ENCODE results near the gene KCNJ18. TPM values are rescaled to one million over a fixed set of nuclear protein-coding genes. Genes with fewer than 3 reads are reported as not detected.

The KCNJ18 gene
- total RNA-seq, 1 experiment from 2014 or later, result not detected

DNA sequence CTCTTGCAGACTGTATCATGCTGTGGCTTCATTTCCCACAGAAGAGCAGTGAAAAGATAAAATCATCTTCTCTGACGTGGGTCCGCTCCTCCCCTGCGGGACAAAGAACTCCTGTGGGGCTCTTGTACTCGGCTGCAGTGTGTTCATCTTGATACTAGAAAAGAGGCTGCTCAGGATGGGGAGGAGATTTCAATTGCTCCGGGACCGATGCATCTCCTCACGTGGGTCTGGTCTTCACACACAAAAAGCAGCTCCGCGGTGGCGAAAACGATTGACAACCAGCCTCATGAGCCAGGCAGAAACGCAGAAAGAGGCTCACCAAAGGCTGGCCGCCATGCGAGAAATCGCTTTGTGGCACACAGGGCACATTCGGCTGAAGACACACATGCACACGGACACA, 14.4 kb upstream of the KCNJ18 start:
- POLR2A ChIA-PET, result no interaction called here
- Histone ChIP-seq H3K4me1 (ENCODE audit: control insufficient read depth, insufficient read depth, low read length) (no peaks in the 10 kb centered on the region), H3K4me3 (ENCODE audit: low read depth in 2 of 2, low read length in 2 of 2) (no peak overlapping the region), H3K9me3 (ENCODE audit: control insufficient read depth, insufficient read depth, low read depth, low read length) (no peaks in the 10 kb centered on the region), H3K27ac (ENCODE audit: low read length) (no peak overlapping the region), H3K36me3 (ENCODE audit: control insufficient read depth, insufficient read depth, low read length) (no peaks in the 10 kb centered on the region), H3K27me3 (ENCODE audit: control insufficient read depth, insufficient read depth, low read length) (no peaks in the 10 kb centered on the region)
- intact Hi-C loops (cut with micrococcal nuclease; ENCODE audit: unreplicated experiment) (no loop called here), in situ Hi-C loops (cut with HindIII; ENCODE audit: low pct_unique_long_range_greater_than_20kb, low sequenced_read_pairs) (no loop called here)
- DNase-seq (ENCODE audit: low read depth, low spot score) (no peak), ATAC-seq (no peak)
- CTCF ChIA-PET, result no interaction called here
- BruUV-seq (replicated peaks), result no TSS peak
- TF ChIP-seq TCF7L2 (IDR thresholded peaks at IDR 0.05; ENCODE audit: low read depth, low read length), result no peak
- TF ChIP-seq SIN3A (IDR thresholded peaks at IDR 0.05; ENCODE audit: borderline replicate concordance, insufficient read depth, low read depth, low read length), result no peak
- TF ChIP-seq, protein P1, sequence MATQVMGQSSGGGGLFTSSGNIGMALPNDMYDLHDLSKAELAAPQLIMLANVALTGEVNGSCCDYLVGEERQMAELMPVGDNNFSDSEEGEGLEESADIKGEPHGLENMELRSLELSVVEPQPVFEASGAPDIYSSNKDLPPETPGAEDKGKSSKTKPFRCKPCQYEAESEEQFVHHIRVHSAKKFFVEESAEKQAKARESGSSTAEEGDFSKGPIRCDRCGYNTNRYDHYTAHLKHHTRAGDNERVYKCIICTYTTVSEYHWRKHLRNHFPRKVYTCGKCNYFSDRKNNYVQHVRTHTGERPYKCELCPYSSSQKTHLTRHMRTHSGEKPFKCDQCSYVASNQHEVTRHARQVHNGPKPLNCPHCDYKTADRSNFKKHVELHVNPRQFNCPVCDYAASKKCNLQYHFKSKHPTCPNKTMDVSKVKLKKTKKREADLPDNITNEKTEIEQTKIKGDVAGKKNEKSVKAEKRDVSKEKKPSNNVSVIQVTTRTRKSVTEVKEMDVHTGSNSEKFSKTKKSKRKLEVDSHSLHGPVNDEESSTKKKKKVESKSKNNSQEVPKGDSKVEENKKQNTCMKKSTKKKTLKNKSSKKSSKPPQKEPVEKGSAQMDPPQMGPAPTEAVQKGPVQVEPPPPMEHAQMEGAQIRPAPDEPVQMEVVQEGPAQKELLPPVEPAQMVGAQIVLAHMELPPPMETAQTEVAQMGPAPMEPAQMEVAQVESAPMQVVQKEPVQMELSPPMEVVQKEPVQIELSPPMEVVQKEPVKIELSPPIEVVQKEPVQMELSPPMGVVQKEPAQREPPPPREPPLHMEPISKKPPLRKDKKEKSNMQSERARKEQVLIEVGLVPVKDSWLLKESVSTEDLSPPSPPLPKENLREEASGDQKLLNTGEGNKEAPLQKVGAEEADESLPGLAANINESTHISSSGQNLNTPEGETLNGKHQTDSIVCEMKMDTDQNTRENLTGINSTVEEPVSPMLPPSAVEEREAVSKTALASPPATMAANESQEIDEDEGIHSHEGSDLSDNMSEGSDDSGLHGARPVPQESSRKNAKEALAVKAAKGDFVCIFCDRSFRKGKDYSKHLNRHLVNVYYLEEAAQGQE (IDR thresholded peaks at IDR 0.05; ENCODE audit: insufficient read depth in 1 of 2, low read depth in 2 of 2, low read length in 1 of 2), result no peak
- TF ChIP-seq, protein P2, sequence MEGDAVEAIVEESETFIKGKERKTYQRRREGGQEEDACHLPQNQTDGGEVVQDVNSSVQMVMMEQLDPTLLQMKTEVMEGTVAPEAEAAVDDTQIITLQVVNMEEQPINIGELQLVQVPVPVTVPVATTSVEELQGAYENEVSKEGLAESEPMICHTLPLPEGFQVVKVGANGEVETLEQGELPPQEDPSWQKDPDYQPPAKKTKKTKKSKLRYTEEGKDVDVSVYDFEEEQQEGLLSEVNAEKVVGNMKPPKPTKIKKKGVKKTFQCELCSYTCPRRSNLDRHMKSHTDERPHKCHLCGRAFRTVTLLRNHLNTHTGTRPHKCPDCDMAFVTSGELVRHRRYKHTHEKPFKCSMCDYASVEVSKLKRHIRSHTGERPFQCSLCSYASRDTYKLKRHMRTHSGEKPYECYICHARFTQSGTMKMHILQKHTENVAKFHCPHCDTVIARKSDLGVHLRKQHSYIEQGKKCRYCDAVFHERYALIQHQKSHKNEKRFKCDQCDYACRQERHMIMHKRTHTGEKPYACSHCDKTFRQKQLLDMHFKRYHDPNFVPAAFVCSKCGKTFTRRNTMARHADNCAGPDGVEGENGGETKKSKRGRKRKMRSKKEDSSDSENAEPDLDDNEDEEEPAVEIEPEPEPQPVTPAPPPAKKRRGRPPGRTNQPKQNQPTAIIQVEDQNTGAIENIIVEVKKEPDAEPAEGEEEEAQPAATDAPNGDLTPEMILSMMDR (IDR thresholded peaks at IDR 0.05), result no peak
- no peak for TF ChIP-seq POLR2AphosphoS5 (IDR thresholded peaks at IDR 0.05; ENCODE audit: low read depth, low read length)

DNA sequence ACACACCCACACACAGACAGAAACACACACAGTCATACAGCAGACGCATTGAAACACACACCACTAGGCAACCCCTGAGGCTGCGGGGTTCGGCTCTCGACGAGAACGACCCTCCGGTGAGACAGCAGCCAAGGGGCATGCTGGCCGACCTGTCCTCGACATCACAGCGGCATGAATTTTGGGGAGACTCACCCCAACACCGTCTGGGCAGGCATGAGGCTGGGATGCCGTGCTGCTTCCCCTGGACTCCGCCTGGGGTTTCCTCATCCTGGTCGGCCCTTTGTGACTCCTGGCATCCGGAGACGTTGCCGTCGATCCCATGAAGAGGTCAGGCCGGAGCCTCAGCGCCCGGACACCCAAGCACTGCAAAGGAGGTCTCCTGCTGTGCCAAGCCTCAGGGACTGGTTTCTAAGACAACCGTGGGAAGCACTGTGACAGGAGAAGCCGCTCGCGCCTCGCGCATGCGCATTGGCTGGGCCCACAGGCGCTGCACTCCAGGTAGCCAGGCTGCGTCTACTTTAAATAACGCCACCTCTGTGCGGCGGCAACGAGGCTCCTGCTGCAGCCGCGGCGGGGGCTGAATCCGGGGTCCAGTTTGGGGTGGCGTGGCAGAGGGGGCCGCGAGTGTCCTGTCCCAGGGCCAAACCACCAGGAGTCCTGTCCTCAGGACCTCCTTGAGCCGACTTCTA, 13.8 kb upstream of the KCNJ18 start:
- H3K9me3 ChIP-seq (ENCODE audit: control insufficient read depth, insufficient read depth, low read depth, low read length), result no peaks in the 10 kb centered on the region
- no peaks in the 10 kb centered on the region for H3K27me3 ChIP-seq (ENCODE audit: control insufficient read depth, insufficient read depth, low read length)
- no peak overlapping the region for H3K27ac ChIP-seq (ENCODE audit: low read length)
- no peak overlapping the region for H3K4me3 ChIP-seq (ENCODE audit: low read depth in 2 of 2, low read length in 2 of 2)
- no peak for TF ChIP-seq POLR2AphosphoS5 (IDR thresholded peaks at IDR 0.05; ENCODE audit: low read depth, low read length)
- TF ChIP-seq, protein P1 (IDR thresholded peaks at IDR 0.05; ENCODE audit: insufficient read depth in 1 of 2, low read depth in 2 of 2, low read length in 1 of 2), result no peak
- no peak for TF ChIP-seq TCF7L2 (IDR thresholded peaks at IDR 0.05; ENCODE audit: low read depth, low read length)
- TF ChIP-seq, protein P2 (IDR thresholded peaks at IDR 0.05), result no peak
- TF ChIP-seq SIN3A (IDR thresholded peaks at IDR 0.05; ENCODE audit: borderline replicate concordance, insufficient read depth, low read depth, low read length), result no peak
- intact Hi-C loops (cut with micrococcal nuclease; ENCODE audit: unreplicated experiment), result no loop called here
- no peaks in the 10 kb centered on the region for H3K4me1 ChIP-seq (ENCODE audit: control insufficient read depth, insufficient read depth, low read length)
- CTCF ChIA-PET, result no interaction called here
- in situ Hi-C loops (cut with HindIII; ENCODE audit: low pct_unique_long_range_greater_than_20kb, low sequenced_read_pairs), result no loop called here
- ATAC-seq (no peak), DNase-seq (ENCODE audit: low read depth, low spot score) (no peak)
- BruUV-seq (replicated peaks), result no TSS peak
- POLR2A ChIA-PET, result no interaction called here
- H3K36me3 ChIP-seq (ENCODE audit: control insufficient read depth, insufficient read depth, low read length), result no peaks in the 10 kb centered on the region
